Measurements from ENCODE around the gene FAM83F. TPM values are rescaled to one million over a fixed set of nuclear protein-coding genes. Genes with fewer than 3 reads are reported as not detected.

The FAM83F gene
- total RNA-seq, 1 donor: not detected

GRCh38 chr22:40001800-40002577 lies 7.2 kb downstream of the FAM83F start:
- Histone ChIP-seq H2AFZ (ENCODE audit: low read length) (no peak overlapping the region), H3K27me3 (ENCODE audit: insufficient read depth, low read length) (peaks cover 21% of the 10 kb centered on the region), H3K79me2 (ENCODE audit: insufficient read depth, low read length) (no peaks in the 10 kb centered on the region), H3K4me2 (ENCODE audit: insufficient read depth, low read length) (no peak overlapping the region), H3K36me3 (ENCODE audit: insufficient read depth, low read length) (no peaks in the 10 kb centered on the region), H3K4me3 (ENCODE audit: insufficient read depth, low read length) (no peak overlapping the region), H3K27ac (ENCODE audit: low read depth, low read length) (no peak overlapping the region), H4K20me1 (ENCODE audit: insufficient read depth, low read length) (no peaks in the 10 kb centered on the region), H3K9me3 (ENCODE audit: low read depth, low read length) (no peaks in the 10 kb centered on the region), H3K4me1 (ENCODE audit: insufficient read depth, low read length) (no peaks in the 10 kb centered on the region)
- peak; percentile 22 for DNase-seq (ENCODE audit: insufficient read length, low spot score, missing footprints)
- no peak for TF ChIP-seq CTCF (IDR thresholded peaks at IDR 0.05; ENCODE audit: extremely low read depth, low read depth, low read length)

GRCh38 chr22:40002935-40003715 lies 8.4 kb downstream of the FAM83F start:
- no peak for TF ChIP-seq CTCF (IDR thresholded peaks at IDR 0.05; ENCODE audit: extremely low read depth, low read depth, low read length)
- no peak overlapping the region for H3K4me3 ChIP-seq (ENCODE audit: insufficient read depth, low read length)
- no peaks in the 10 kb centered on the region for H4K20me1 ChIP-seq (ENCODE audit: insufficient read depth, low read length)
- no peaks in the 10 kb centered on the region for H3K4me1 ChIP-seq (ENCODE audit: insufficient read depth, low read length)
- no peaks in the 10 kb centered on the region for H3K36me3 ChIP-seq (ENCODE audit: insufficient read depth, low read length)
- H3K4me2 ChIP-seq (ENCODE audit: insufficient read depth, low read length): no peak overlapping the region
- no peaks in the 10 kb centered on the region for H3K79me2 ChIP-seq (ENCODE audit: insufficient read depth, low read length)
- no peak overlapping the region for H3K27ac ChIP-seq (ENCODE audit: low read depth, low read length)
- no peak for DNase-seq (ENCODE audit: insufficient read length, low spot score, missing footprints)
- peaks cover 16% of the 10 kb centered on the region for H3K27me3 ChIP-seq (ENCODE audit: insufficient read depth, low read length)
- no peaks in the 10 kb centered on the region for H3K9me3 ChIP-seq (ENCODE audit: low read depth, low read length)
- no peak overlapping the region for H2AFZ ChIP-seq (ENCODE audit: low read length)

DNA sequence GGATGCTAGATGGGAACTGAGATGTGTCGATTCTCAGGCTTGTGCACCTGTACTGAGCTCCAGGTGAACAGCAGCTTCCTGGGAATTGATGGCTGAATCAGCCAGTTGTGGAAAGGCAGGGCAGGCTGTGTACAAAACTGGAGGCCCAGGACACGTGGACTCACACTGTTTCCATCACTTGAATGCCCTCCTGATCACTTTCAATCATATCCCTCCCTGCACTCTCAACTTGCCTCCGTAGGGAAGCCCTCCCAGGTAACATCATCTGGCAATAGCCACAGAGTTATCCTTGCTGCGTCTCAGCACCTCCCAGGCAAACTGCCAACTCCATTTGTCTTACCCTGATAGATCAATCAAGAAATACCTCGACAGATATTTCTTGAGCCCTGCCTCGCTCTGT lies 10.1 kb downstream of the FAM83F start:
- Histone ChIP-seq H3K9me3 (ENCODE audit: low read depth, low read length) (no peaks in the 10 kb centered on the region), H3K4me3 (ENCODE audit: insufficient read depth, low read length) (no peak overlapping the region), H3K36me3 (ENCODE audit: insufficient read depth, low read length) (no peaks in the 10 kb centered on the region), H3K4me1 (ENCODE audit: insufficient read depth, low read length) (no peaks in the 10 kb centered on the region), H3K27ac (ENCODE audit: low read depth, low read length) (no peak overlapping the region), H4K20me1 (ENCODE audit: insufficient read depth, low read length) (no peaks in the 10 kb centered on the region), H2AFZ (ENCODE audit: low read length) (no peak overlapping the region), H3K79me2 (ENCODE audit: insufficient read depth, low read length) (no peaks in the 10 kb centered on the region), H3K4me2 (ENCODE audit: insufficient read depth, low read length) (no peak overlapping the region), H3K27me3 (ENCODE audit: insufficient read depth, low read length) (peaks cover 28% of the 10 kb centered on the region)
- peak; percentile 62 for DNase-seq (ENCODE audit: insufficient read length, low spot score, missing footprints)
- no peak for TF ChIP-seq CTCF (IDR thresholded peaks at IDR 0.05; ENCODE audit: extremely low read depth, low read depth, low read length)

GRCh38 chr22:40006641-40007040 lies 11.9 kb downstream of the FAM83F start:
- Histone ChIP-seq H2AFZ (ENCODE audit: low read length) (no peak overlapping the region), H3K4me2 (ENCODE audit: insufficient read depth, low read length) (no peak overlapping the region), H4K20me1 (ENCODE audit: insufficient read depth, low read length) (no peaks in the 10 kb centered on the region), H3K36me3 (ENCODE audit: insufficient read depth, low read length) (no peaks in the 10 kb centered on the region), H3K79me2 (ENCODE audit: insufficient read depth, low read length) (no peaks in the 10 kb centered on the region), H3K4me3 (ENCODE audit: insufficient read depth, low read length) (no peak overlapping the region), H3K27me3 (ENCODE audit: insufficient read depth, low read length) (peaks cover 36% of the 10 kb centered on the region), H3K9me3 (ENCODE audit: low read depth, low read length) (no peaks in the 10 kb centered on the region), H3K4me1 (ENCODE audit: insufficient read depth, low read length) (no peaks in the 10 kb centered on the region), H3K27ac (ENCODE audit: low read depth, low read length) (no peak overlapping the region)
- TF ChIP-seq CTCF (IDR thresholded peaks at IDR 0.05; ENCODE audit: extremely low read depth, low read depth, low read length): no peak
- peak; percentile 58 for DNase-seq (ENCODE audit: insufficient read length, low spot score, missing footprints)

Data from osteoblast (primary cell).